Ascending aorta (tissue), 2 donors: ENCODE measurements around the gene TTC23. TPM values are rescaled to one million over a fixed set of nuclear protein-coding genes. Genes with fewer than 3 reads are reported as not detected.
A peak's percentile ranks its signal among the peaks of the same experiment; 100 is the strongest.

ENCODE experiments used
- DNase-seq, 2 donors: peaks; one replicate each; pipeline ENCODE4 v3.0.0-alpha.2; 2019; ENCODE audit warnings: low spot score in 2 of 2
- H3K27ac ChIP-seq, 2 donors: fragments of 200-600 bp; sonication (generic); one replicate each; pipeline ENCODE4 v1.5.1; 2016 to 2017; ENCODE audit warnings: mild to moderate bottlenecking in 1 of 2
- H3K27me3 ChIP-seq: fragments of 200-600 bp; sonication (generic); one replicate; pipeline ENCODE4 v1.5.1; 2017
- H3K36me3 ChIP-seq, 2 donors: fragments of 200-600 bp; sonication (generic); one replicate each; pipeline ENCODE4 v1.5.1; 2016
- H3K4me1 ChIP-seq, 2 donors: fragments of 200-600 bp; sonication (generic); one replicate each; pipeline ENCODE4 v1.5.1; 2016 to 2017; ENCODE audit warnings: mild to moderate bottlenecking in 1 of 2
- H3K4me3 ChIP-seq, 2 donors: fragments of 200-600 bp; sonication (generic); one replicate each; pipeline ENCODE4 v1.5.1; 2016 to 2017; ENCODE audit warnings: mild to moderate bottlenecking in 1 of 2
- H3K9me3 ChIP-seq, 2 donors: fragments of 200-600 bp; sonication (generic); one replicate each; pipeline ENCODE4 v1.5.1; 2016
- intact Hi-C: fragments of 100-400 bp; cut with DNase I; formaldehyde crosslinking; loops from one replicate; pipeline ENCODE4 v1.15.1; 2023
- total RNA-seq: library from RNA; depleted of rRNA; stranded (reverse); fragments of >200 nt; gene quantifications from one replicate; pipeline ENCODE4 v1.1.0, GENCODE V29; 2016
- TF ChIP-seq, protein P1 (sequence below), 3 experiments: fragments of 200-600 bp in 2 of 3; fragments of 450-650 bp in 1 of 3; sonication (generic) in 2 of 3; IDR thresholded peaks; one replicate each; pipeline ENCODE4 v1.5.1; 2016 to 2019; ENCODE audit warnings: antibody characterized with exemption in 3 of 3, mild to moderate bottlenecking in 1 of 3, moderate library complexity in 1 of 3

Gene TTC23
- total RNA-seq, 1 donor from 2014 or later, result 37.3 TPM

DNA sequence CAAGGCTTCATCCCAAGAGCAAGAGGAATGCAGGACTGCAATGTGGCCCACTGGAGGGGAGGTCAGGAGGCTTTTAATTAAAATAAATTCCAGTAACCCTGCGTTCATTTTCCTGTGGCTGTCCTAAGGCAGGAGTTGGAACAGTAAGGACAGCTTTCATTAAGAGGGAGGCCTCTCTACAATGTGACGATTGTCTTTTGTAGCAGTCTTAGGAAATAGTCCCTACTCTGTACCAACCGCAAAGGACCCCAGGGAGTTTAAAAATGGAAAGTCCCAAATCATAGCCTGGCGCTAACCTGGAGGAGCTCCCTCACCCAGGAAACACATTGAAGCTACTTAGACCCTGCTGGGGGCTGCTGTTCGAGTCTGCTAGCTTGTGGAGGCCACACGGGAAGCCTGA, 81.7 kb downstream of the TTC23 start:
- peaks cover 3 to 6% of the 10 kb centered on the region in 2 donors for H3K36me3 ChIP-seq
- intact Hi-C loops, result no loop called here
- H3K4me3 ChIP-seq, result no peak overlapping the region
- H3K4me1 ChIP-seq, result peaks cover 8 to 22% of the 10 kb centered on the region in 2 donors
- H3K27me3 ChIP-seq, result no peaks in the 10 kb centered on the region
- TF ChIP-seq, protein P1, sequence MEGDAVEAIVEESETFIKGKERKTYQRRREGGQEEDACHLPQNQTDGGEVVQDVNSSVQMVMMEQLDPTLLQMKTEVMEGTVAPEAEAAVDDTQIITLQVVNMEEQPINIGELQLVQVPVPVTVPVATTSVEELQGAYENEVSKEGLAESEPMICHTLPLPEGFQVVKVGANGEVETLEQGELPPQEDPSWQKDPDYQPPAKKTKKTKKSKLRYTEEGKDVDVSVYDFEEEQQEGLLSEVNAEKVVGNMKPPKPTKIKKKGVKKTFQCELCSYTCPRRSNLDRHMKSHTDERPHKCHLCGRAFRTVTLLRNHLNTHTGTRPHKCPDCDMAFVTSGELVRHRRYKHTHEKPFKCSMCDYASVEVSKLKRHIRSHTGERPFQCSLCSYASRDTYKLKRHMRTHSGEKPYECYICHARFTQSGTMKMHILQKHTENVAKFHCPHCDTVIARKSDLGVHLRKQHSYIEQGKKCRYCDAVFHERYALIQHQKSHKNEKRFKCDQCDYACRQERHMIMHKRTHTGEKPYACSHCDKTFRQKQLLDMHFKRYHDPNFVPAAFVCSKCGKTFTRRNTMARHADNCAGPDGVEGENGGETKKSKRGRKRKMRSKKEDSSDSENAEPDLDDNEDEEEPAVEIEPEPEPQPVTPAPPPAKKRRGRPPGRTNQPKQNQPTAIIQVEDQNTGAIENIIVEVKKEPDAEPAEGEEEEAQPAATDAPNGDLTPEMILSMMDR (IDR thresholded peaks at IDR 0.05), result no peak
- peak overlapping the region; percentile 90 to 94 for H3K27ac ChIP-seq
- DNase-seq, result peak in 1 of 2 donors; percentile 4
- no peaks in the 10 kb centered on the region for H3K9me3 ChIP-seq

DNA sequence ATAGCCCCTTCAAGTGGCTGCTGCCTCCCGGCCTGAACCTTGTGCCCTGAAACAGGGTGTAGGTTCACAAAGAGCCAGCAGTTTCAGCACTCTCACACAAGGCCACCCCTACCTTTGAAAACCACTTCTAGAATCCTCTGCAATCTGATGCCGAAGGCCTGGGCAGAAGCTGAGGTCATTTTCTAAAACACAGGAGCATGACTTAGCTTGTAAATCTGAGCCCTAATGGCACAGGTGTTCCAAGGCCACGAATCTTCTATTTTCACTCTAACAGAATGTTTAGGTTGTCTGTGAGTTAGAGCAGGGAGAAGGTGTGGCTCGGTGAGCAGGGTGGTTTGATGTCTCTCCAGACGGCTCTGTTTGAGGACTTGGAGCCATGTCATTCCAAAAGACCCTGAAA, 82.2 kb downstream of the TTC23 start:
- Histone ChIP-seq H3K4me3 (no peak overlapping the region), H3K27me3 (no peaks in the 10 kb centered on the region), H3K4me1 (peaks cover 8 to 22% of the 10 kb centered on the region in 2 donors), H3K9me3 (no peaks in the 10 kb centered on the region), H3K27ac (peak overlapping the region; percentile 90 to 94), H3K36me3 (peaks cover 2 to 6% of the 10 kb centered on the region in 2 donors)
- TF ChIP-seq, protein P1 (IDR thresholded peaks at IDR 0.05), result no peak
- peak in 1 of 2 donors; percentile 38 for DNase-seq
- intact Hi-C loops, result no loop called here

DNA sequence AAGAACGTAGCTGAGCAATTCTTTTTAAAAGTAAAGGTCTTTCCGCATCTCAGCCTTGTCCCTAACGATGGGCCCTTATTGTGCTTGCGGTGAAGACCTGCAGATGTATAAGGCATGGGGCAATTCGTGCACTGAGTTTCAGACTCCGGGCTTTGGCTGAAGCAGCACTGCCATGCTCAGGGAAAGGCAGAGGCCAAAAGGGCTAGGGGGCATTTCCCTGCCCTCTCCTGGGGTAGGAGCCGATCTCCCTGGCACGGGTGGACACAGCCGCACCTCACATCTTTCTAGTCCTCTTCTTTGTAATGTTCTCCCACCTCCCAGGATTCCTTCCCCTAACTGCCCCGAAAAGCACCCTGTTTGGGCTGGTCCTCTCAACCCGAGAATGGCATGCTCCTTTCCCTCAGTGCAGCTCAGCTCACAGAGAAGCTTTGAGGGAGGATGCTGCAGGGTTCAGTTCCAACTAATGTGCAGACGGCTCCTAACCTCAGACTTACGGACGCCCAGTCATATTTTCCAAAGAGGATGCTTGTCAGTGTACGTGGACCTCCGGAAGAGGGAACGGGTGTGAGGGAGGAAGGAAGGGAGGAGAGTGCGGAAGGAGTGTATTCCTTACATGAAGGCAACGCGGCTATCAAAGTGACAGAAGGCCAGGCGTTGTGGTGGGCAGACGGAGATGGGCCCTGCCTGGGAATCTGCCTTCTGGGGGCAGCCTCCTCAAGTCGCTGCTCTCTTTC, 83.3 kb downstream of the TTC23 start:
- peak in 1 of 2 donors; percentile 38 for DNase-seq
- no peaks in the 10 kb centered on the region for H3K9me3 ChIP-seq
- H3K4me3 ChIP-seq, result no peak overlapping the region
- H3K27ac ChIP-seq, result no peak overlapping the region
- intact Hi-C loops, result no loop called here
- H3K4me1 ChIP-seq, result peaks cover 8 to 22% of the 10 kb centered on the region in 2 donors
- TF ChIP-seq, protein P1 (IDR thresholded peaks at IDR 0.05), result no peak
- no peaks in the 10 kb centered on the region for H3K27me3 ChIP-seq
- H3K36me3 ChIP-seq, result peaks cover 0 to 6% of the 10 kb centered on the region in 2 donors

DNA sequence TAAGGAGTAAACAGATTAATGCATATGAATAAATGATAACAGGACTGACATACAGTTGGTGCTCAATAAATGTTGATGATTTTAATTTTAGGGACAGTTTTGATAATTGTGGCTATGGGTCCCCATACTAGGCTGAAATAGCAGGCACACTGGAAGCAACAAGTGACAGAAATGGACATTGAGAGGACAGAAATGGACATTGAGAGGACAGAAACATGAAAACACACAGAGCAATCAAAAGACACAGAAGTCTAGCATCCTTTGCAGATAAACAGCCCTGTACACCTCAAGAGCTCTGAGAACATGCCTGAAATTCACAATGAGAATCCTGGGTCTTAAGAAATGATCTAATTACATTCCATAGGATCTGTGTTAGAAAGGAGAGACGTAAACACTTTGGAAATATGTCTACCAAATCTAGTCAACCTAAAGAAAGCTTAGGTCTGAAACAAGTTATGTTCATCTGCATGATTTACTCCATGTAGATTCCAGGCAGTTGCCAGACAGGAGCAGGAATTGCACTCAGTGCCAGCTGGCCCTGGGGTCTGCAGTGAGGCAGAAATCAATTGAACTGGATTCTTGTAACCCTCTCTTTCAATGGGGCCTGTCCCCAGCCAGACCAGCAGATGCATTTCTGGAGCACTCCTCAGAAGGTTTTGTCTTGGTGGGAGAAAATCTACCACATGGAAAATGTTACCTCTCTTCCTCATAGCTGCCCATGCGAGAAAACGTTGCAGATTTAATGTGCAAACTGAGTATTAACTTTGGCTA, 84.2 kb downstream of the TTC23 start:
- no peak overlapping the region for H3K27ac ChIP-seq
- no peaks in the 10 kb centered on the region for H3K9me3 ChIP-seq
- H3K36me3 ChIP-seq, result peaks cover 4 to 6% of the 10 kb centered on the region in 2 donors
- peaks cover 8 to 16% of the 10 kb centered on the region in 2 donors for H3K4me1 ChIP-seq
- H3K27me3 ChIP-seq, result no peaks in the 10 kb centered on the region
- peak in 1 of 2 donors; percentile 28 for DNase-seq
- intact Hi-C loops, result no loop called here
- no peak overlapping the region for H3K4me3 ChIP-seq
- TF ChIP-seq, protein P1 (IDR thresholded peaks at IDR 0.05), result no peak

DNA sequence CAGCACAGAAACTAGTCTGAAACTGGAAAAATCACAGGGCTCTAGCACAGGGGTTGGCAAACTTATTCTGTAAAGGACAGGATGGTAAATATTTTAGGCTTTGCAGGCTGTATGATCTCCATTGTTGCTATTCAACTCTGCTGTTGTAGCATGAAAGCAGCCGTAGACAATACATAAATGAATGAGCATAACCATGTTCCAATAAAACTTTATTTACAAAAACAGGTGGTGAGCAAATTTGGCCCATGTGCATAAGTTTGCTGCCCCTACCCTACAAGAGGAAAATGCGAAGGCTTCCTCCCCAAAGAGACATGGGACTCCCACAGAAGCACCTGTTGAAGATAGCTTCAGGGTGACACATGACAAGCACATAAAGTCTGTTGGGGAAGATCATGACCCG, 85.3 kb downstream of the TTC23 start:
- Histone ChIP-seq H3K4me1 (peaks cover 2 to 7% of the 10 kb centered on the region in 2 donors), H3K36me3 (peaks cover 4 to 8% of the 10 kb centered on the region in 2 donors), H3K4me3 (no peak overlapping the region), H3K27me3 (no peaks in the 10 kb centered on the region), H3K27ac (no peak overlapping the region), H3K9me3 (no peaks in the 10 kb centered on the region)
- intact Hi-C loops, result no loop called here
- TF ChIP-seq, protein P1 (IDR thresholded peaks at IDR 0.05), result no peak
- DNase-seq, result no peak
